HG02938 (cell line): ENCODE data around the gene ACY1.
"Not testable (repeated sequence)": the region's sequence is repeated elsewhere in the genome, so short reads cannot be mapped to it uniquely, and the experiment has no call there.

Source experiments
- ATAC-seq: cut with Tn5 transposase; IDR thresholded peaks from one replicate; pipeline ENCODE4 v1.9.1; 2021; ENCODE audit warnings: mild to moderate bottlenecking, moderate library complexity; ENCODE audit not compliant: unreplicated experiment

ACY1 gene

DNA sequence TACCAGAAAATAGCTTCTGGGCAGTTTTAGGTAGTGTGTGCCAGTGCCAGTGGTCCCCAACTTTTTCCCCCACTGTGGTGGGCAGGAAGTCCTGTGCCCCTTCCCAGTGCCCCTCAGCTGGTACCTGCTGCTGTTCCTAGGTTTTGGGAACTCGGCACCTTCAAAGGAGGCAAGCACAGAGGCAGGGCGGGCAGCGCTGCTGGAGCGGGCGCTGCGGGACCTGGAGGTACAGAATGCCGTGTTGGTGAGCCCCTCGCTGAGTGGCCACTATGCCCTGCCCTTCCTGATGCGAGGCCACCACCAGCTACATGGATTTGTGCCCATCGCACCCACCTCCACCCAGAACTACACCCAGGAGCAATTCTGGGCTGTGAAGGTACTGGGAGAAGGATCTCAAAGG, 3.1 kb upstream of the ACY1 start:
- ATAC-seq: no peak

DNA sequence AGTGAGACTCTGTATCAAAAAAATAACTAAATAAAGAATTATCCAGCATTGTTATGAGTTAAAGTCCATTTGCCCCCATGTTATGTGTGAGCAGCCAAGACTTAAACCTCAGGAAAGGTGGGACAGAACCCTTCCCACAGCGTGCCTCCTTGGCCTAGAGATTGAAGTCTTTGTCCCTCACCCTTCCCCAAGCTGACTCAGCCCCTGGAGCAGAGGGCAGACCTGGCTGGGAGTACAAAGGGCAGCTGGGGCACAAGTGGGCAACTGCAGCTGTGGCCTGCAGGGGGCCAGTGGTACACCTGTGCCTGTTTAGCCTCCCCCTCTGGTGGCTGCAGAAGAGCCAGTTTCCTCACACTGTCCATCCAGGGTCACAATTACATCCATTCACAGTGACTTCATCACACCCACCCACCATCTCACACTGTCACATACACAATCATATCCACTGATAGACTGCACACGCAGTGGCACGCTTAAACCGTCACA, 940 bp upstream of the ACY1 start:
- ATAC-seq: peak; percentile 42

DNA sequence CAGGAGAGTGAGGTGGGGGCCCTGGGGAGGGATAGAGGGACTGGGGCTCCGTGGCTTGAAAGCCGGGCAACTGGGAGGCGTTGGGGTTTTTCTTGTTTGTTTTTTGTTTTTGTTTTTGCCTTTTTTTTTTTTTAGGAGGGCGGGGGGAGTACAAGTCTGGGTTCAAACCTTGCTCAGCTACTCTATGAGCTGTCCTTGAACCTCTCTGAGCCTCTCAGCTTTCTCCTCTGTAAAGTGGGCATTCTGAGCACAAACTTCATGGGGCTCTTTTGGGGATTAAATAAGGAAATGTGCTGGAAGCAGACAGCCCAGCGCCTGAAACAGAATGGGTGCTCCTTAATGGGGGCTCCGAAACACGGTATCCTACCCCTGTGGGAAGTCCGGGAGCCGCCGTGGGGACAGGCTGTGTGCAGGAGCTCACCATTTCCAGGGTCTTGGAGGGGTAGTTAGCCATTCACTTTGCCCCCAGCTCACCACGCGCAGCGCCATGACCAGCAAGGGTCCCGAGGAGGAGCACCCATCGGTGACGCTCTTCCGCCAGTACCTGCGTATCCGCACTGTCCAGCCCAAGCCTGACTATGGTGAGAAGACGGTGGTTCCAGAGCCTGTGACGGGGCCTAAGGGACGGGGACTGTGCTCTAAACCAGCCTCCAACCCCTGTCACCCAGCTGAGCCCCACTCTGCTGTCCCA, 388 bp downstream of the ACY1 start:
- ATAC-seq: no peak

DNA sequence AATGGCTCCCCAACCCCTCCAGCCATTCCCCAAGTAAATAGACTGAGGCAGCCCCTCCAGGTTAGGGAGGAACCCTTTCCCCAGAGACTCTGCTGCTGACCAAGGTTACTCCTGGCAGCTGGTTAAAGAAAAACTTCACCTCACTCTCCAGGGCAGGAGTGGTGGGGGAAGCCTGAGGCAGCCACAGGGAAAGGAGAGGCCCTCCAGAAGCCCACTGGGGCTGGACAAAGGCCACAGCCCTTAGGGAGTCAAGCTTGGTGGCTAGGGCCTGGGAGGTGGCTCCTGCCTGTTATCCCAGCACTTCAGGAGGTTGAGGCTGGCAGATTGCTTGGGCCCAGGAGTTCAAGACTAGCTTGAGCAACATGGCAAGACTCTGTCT, 923 bp downstream of the ACY1 start:
- ATAC-seq: no peak

DNA sequence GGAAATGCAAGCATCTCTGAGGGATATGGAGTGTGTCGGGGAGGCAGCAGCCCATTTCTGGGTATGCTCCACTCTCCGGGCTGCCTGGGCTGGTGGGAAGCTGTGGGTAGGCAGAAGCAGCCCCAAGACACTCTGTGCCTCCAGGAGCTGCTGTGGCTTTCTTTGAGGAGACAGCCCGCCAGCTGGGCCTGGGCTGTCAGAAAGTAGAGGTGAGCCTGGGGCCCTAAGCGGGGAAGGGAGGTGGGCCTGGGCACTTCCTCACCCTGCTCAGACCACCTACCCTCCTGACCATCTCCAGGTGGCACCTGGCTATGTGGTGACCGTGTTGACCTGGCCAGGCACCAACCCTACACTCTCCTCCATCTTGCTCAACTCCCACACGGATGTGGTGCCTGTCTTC, 1.7 kb downstream of the ACY1 start:
- no peak for ATAC-seq

DNA sequence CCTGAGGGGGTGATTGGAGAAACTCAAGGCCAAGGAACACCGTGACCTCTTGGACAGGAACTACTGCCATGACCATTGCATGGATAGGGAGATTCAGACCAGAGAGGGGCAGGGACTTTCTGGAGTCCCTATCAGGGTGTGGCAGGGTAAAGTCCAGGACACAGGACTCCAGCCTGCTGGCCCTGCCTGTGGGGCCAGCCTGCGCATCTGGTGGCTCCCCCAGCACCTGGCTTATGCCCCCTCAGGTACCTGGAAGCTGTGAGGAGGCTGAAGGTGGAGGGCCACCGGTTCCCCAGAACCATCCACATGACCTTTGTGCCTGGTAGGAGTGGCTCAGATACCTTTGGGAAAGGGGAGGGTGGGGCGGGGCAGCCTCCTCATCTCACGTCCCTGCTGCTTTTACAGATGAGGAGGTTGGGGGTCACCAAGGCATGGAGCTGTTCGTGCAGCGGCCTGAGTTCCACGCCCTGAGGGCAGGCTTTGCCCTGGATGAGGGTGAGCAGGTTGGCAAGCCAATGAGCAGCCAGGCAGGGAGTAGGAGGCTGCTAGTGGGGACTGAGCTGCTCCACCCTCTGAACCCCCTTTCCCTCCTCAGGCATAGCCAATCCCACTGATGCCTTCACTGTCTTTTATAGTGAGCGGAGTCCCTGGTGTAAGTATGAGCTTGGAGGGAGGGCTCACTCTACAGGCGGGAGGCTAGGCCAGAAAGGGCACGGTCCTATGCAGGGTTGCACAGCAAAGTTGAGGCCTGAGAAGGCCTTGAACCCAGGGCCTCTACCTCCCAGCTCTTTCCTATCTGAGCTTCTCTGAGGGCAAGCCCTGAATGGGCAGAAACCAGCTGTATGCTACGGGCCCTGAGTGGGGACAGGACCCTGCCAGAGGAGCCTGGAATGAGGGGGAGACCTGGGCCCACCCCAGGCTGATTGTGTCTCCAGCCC, 2.9 kb downstream of the ACY1 start:
- no peak for ATAC-seq

DNA sequence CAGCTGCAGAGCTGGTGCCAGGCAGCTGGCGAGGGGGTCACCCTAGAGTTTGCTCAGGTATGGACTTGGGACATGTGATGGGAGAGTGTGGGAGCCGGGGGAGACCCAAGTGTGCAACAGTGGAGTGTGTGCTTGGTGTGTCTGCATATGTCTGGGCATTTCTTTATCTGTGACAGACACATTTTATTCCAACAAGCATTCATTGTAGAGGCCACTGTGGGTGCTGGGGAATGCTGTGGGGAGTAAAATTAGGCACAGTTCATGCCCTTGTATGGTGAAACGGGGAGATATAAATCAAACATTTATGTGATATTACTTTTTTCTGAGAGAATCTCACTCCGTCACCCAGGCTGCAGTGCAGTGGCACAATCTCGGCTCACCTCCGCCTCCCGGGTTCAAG, 4.2 kb downstream of the ACY1 start:
- no peak for ATAC-seq

DNA sequence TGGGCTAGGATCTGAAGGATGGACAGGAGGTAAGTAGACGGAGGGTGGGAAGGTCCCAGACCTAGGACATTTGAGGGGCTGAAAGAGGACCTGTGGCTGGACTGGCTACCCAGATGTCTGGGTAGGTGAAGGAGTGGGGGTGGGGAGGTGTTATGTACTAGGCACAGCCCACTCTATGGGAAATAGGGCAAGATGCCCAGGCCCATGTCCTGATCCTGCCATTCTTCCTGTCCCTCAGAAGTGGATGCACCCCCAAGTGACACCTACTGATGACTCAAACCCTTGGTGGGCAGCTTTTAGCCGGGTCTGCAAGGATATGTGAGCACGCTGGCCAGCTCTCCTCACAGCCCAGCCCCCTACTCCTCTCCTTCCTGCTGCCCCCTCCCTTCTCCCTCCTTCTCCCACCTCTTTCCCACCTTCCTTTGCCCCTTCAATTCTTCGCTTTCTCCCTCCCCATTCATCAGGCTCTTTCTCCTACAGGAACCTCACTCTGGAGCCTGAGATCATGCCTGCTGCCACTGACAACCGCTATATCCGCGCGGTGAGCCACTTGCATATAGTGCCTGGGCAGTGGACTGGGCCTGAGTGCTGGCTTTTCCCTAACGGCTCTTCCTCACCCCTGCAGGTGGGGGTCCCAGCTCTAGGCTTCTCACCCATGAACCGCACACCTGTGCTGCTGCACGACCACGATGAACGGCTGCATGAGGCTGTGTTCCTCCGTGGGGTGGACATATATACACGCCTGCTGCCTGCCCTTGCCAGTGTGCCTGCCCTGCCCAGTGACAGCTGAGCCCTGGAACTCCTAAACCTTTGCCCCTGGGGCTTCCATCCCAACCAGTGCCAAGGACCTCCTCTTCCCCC, 5.2 kb downstream of the ACY1 start:
- ATAC-seq: no peak

DNA sequence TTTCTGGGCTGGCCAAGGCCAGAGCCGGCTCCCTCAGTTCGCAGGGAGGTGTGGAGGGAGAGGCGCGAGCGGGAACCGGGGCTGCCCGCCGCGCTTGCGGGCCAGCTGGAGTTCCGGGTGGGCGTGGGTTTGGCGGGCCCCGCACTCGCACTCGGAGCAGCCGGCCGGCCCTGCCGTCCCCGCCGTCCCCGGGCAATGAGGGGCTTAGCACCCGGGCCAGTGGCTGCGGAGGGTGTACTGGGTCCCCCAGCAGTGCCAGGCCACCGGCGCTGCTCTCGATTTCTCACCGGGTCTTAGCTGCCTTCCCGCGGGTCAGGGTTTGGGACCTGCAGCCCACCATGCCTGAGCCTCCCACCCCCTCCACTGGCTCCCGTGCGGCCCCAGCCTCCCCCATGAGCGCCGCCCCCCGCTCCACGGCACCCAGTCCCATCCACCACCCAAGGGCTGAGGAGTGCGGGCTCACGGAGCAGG, 7.2 kb downstream of the ACY1 start:
- ATAC-seq: not testable (repeated sequence)

DNA sequence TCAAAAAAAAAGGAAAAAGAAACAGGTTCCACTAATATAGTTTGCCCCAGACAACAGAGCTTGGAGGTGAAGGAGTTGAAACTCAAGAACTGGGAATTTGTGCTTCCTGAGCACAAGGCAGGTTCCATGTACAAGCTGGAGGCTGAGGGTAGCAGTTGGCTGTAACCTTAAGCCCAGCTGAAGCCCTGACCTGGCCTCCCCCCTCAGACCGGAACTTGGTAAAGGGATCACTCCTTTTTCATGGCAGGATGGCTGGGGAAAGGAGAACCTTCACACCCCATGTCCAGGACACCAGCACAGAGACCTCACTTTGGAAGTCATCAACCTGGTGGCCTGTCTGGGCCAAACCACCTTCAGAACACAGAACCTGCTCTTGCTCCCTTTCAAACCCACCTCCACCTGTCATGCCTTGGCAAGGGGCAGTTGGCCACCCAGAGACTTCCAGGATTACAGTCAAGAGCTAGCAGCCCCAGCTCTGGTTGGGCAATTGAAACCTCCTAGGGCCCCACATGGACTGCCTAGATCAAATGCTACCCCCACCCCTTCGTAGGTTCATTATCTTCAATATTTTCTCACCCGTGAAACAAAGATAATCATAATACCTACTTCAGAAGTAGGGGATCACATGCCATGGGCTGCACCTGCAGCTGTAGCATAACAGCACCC, 8.8 kb downstream of the ACY1 start:
- no peak for ATAC-seq

DNA sequence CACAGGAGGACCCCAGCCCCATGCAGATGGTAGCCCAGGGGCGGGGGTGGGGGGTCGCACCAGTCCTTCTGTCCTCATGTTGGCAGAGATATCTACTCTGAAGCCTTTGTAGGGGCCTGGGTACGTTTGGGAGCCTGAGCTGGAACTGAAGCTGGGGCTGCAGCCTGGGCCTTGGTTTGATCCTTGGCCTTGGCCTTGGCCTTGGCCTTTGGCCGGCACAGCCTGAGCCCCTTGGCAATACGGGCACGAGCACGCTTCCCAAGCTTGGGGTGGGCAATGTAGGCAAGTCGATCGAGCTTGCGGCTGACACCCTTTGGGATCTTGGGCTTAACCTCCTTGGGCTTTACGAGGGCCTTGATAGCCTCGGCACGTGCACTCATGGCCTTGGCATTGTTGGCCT, 10.3 kb downstream of the ACY1 start:
- ATAC-seq: not testable (repeated sequence)

DNA sequence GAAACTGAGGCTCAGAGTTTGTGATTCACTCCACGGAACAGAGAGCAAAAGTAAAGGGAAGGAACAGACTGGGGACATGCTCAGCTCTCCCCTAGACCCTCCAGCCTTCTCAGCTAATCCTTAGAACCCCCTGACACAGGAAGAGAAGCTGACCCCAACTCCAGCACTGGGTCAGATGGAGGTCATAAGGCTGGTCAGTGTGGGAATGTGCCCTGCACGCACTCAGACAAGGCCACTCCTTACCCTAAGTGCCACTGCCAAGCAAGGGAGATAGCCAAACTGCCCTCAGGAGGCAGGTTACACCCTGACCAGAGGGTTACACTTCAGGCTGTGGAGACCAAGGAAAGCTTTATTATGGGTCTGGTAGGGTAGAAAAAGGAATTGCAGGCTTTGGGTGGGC, 11.2 kb downstream of the ACY1 start:
- ATAC-seq: no peak

DNA sequence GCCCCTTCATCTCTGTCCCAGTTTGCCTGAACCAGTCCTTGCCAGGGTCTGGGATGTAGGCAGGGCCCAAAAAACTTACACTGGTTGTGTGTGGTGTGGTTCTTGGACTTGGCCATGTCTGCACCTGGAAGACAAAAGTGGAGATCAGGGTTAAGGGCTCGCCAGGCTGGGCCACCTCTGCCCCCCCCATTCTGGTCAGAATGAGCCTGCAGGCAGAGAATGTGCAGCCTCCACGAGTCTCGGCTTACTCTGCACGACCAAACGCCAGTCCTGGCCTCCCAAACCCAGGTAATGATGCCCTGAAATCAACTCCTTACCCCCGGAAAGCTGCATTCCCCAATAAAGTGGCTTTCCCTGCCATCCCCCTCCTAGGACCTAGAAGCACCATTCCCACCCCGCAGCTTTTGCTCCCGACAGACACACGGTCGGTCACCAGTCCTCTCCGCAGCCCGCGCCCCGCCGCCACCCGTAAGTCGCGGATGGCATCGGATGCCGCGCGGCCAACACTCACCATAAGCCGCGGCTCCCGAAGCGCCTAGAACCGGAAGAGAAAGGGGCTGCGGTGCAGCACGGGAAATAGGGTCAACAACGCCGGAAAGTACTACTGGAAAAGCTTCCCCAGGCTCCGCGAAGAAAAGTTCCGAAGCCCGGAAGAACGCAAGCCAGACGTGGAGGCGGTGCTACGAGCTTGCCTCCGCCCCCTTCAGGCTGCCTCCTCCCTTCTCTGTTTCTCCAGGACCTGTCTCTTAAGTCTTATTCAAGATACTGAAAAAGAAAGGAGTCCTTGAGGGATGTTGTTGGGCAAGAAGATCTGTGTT, 12.2 kb downstream of the ACY1 start, which contains the start of gene RPL29:
Gene RPL29, minus strand, starts transcription at position 550 of the 818 bp plus-strand sequence. Its CDS starts 434 bp downstream, at position 116.
- peak; percentile 77 for ATAC-seq

DNA sequence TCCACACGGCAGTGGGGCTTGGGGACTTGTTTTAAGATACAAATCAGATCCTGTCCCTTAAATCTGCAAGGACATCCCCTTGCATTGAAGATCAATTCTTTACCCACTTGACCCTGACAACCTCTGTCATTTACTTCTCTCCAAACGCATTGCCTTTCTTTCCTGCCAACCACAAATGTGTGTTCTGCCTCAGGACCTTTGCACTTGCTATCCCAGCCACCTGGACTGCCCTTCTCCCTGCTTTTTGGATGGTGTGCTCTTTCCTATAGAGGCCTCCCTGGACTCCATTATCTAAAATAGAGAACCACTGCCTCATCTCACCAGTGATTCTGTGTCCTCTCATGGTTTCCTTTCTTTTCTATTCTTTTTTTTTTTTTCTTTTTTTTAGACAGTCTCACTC, 13.8 kb downstream of the ACY1 start:
- no peak for ATAC-seq

DNA sequence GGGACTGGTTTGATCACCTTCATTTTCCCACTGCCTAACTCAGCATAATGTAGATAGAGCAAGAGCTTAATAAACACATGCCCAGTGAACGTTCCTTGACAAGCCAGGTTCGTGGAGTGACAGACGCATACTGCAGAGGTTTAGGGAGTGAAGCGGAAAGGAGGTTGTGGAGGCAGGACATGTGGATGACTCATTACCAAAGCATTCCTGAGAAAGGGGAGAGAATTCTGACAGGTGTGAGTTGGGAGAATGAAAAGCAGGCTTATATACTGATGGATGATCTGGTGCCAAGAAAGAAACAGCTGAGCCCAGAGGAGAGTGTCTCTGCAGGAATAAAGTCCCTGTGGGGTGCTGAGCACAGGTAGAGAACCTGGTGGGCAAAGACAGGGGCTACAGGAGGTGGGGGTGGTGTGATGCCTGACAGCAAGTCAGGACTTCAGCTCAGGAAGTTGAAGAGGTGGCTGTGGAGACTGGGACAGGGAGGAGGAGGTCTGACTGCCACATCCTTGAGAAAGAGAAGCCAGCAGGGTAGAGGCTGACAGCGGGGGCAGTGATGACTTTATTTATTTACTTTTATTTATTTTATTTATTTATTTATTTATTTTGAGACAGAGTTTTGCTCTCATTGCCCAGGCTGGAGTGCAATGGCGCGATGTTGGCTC, 14.7 kb downstream of the ACY1 start:
- no peak for ATAC-seq

DNA sequence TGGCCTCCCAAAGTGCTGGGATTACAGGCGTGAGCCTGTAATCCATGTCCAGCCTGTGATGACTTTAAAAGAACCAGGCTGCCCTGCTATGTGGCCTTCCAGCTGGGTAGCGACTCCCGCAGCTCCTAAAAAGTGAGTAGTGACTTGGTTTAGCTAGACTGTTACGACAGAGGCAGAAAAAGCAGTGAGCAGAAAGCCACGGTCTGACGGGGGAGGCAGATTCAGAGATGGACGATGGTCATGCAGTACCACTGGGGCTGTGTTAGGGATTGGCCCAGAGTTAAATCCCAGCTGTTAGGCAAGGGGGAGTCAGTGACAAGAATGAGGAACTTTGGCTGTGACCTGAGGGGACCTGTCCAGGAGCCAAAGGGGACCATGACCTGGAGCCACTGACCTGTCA, 15.4 kb downstream of the ACY1 start:
- ATAC-seq: no peak

DNA sequence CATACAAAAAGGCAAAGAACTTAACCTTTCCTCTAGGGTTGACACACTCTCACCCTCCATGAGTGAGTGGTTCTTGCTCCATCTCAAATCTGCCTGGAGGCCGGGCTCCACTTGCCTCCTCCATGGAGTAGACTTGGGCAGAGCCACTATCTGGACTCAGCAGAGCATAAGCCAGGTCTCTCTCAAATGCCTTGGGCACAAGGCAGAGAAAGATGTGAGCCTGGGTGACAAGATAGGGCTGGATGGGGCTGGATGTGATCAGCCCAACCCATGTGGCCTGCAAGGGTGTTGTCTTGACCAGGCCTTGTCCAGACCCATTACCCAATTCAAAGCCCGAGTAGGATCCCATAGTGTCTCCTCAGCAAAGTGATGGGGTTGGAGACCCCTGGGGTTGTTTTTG, 16.5 kb downstream of the ACY1 start:
- no peak for ATAC-seq

DNA sequence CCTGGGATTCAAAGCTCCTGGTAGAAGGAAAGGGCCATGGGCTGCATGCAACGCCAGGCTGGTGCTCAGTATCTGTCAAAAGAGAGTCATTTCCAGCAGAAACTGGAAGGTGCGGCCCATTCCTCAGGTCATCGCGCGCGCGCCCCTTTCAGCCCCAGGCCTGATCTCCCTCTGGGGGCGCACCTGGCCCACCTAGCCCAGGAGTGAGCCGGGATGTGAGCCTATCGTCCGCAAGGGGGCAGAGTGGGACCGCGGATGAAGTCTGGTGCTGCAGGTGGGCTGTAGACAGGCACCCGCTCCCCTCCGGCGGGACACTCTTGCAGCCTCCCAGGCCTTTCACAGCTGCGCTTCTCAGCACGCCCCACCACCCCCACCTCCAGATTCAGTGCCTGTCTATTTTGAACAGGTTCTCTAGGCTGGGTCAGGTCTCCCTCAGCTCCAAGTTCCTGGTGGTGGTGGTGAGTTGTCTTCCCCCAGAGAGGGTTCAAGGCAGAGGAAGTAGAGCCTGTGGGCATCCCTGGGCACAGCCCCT, 18.2 kb downstream of the ACY1 start:
- ATAC-seq: peak; percentile 84

DNA sequence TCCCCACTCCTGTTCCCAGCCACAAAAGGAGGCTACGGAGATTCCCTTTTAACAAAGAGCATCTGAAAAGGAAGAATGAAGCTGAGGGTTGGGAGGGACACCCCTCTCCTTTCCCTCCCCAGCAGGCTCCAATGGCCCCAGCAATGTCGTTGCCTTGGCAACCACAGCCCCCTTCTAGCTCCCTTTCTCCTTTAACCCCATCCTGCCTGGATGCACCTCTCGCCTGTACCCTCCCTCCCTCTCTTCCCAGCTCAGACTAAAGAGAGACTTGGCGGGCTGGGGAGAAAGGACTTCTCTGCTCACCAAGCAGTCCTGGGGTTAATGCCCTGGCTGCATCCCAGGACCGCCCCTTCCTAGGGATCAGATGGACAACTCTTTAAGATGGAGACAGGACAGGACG, 19.4 kb downstream of the ACY1 start:
- ATAC-seq: no peak
